ENCODE results near the gene NUTM2E. TPM values are rescaled to one million over a fixed set of nuclear protein-coding genes. Genes with fewer than 3 reads are reported as not detected.
"Not testable (repeated sequence)": the region's sequence is repeated elsewhere in the genome, so short reads cannot be mapped to it uniquely, and the experiment has no call there.

Gene NUTM2E, protein sequence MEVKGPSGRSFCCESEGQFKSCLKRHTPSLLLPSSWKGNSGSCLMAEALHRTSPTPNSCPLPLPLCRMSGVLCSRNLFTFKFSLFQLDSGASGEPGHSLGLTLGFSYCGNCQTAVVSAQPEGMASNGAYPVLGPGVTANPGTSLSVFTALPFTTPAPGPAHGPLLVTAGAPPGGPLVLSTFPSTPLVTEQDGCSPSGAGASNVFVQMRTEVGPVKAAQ (N-terminal part only)
- total RNA-seq (ENCODE audit: unreplicated experiment): 0.46 TPM
- long read RNA-seq: 0 reads

DNA sequence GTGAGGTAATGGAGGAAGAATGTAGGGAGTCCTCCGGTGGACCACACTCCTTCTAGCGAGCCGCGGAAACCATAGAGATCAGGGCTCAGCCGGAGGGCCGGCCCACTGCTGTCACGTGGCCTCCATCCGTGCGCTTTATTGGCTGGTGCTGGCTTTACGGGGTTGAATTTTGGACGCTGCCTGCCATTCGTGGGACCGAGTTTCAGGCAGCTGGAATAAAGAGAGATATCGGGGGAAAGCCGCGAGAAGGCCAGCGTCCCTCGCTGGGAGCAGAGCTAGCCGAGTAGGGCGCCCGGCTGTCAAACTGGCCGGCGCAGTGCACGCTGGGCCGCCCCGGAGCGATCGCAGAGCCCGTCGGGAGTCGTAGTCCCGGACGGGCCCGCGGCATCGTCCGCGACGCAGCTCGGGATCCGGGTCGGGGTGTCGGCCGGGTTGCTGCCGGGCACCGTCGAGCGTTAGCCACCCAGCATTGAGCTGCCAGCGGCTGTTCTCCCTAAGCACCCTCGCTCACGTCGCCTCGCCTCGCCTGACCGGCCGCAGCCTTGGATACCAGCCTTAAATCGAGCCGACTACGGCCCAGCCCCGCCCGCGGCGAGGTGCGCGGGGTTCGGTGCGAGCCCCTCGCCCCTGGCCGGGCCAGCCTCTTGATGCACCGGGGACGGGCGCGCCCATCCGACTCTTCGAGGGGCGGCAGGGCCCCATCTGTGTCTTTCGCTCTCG lies at the start of gene NUTM2E:
Gene NUTM2E, plus strand, starts transcription at position 244 of the 720 bp plus-strand sequence. CDS start 15,002 bp downstream, outside the sequence.
- peak within 1 kb of the TSS; percentile 80 for H3K27ac Mint-ChIP-seq (ENCODE audit: unreplicated experiment)
- peak; percentile 64 for DNase-seq (ENCODE audit: low spot score)

DNA sequence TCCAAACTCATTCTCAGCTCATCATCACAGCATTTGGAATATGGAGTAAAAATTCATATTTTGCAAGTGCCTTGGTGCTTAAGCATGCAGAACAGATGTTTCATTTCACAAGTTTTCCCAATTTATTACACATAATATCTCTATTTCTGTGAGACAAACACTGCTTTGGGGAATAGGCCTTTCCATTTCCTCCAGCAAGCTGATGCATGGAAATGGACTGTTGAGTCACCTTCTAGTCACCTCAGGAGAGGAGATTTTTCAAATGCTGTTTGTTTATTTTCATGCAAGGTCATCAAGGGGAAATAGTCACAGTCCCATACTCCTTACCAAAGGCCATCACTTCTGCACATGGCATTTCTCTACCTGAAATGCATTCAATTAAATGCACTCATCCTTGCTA lies 48.5 kb upstream of the NUTM2E start:
- not testable (repeated sequence) for H3K9me3 Mint-ChIP-seq (ENCODE audit: unreplicated experiment); H3K27ac Mint-ChIP-seq (ENCODE audit: unreplicated experiment)

More for the DNA sequence above, at the start of gene NUTM2E:
- H3K9me3 Mint-ChIP-seq (ENCODE audit: unreplicated experiment); H3K4me1 Mint-ChIP-seq (ENCODE audit: unreplicated experiment); H3K36me3 Mint-ChIP-seq (ENCODE audit: low read depth, unreplicated experiment); H3K27me3 Mint-ChIP-seq (ENCODE audit: unreplicated experiment): not testable (repeated sequence)
- peak within 1 kb of the TSS; percentile 87 for H3K4me3 Mint-ChIP-seq (ENCODE audit: unreplicated experiment)

DNA sequence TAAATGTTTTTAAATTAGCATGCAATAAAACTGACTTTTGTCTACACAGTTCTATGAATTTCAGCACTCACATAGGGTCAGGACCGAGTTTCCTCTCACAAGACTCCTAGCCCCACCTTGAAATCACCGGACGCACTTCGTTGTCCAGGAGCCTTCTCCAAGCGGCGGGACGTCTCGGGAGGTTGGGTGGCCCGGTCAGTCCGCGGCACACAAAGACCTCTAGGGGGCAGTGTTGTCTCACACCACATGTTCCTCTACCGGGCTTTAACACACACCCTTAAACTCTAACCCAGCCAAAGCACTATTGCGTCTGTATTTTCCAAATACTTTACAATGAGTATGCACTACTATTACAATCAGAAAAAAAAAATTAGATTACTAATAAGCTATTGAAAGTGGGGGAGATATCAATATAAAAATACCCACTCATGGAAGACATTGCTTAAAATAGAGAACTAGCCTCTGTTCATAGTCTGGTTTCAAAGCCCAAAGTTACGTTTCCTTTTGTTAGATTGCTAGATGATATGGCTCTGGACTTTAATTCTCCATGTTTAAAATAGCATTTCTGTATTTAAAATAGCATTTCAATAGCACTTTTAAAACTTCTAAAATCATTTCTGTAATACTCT lies 47.1 kb upstream of the NUTM2E start:
- H3K27ac Mint-ChIP-seq (ENCODE audit: unreplicated experiment); H3K9me3 Mint-ChIP-seq (ENCODE audit: unreplicated experiment); H3K4me1 Mint-ChIP-seq (ENCODE audit: unreplicated experiment); H3K27me3 Mint-ChIP-seq (ENCODE audit: unreplicated experiment); H3K36me3 Mint-ChIP-seq (ENCODE audit: low read depth, unreplicated experiment); H3K4me3 Mint-ChIP-seq (ENCODE audit: unreplicated experiment): not testable (repeated sequence)
- DNase-seq (ENCODE audit: low spot score): peak; percentile 81
- TF ChIP-seq, protein P1, sequence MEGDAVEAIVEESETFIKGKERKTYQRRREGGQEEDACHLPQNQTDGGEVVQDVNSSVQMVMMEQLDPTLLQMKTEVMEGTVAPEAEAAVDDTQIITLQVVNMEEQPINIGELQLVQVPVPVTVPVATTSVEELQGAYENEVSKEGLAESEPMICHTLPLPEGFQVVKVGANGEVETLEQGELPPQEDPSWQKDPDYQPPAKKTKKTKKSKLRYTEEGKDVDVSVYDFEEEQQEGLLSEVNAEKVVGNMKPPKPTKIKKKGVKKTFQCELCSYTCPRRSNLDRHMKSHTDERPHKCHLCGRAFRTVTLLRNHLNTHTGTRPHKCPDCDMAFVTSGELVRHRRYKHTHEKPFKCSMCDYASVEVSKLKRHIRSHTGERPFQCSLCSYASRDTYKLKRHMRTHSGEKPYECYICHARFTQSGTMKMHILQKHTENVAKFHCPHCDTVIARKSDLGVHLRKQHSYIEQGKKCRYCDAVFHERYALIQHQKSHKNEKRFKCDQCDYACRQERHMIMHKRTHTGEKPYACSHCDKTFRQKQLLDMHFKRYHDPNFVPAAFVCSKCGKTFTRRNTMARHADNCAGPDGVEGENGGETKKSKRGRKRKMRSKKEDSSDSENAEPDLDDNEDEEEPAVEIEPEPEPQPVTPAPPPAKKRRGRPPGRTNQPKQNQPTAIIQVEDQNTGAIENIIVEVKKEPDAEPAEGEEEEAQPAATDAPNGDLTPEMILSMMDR (IDR thresholded peaks at IDR 0.05; ENCODE audit: unreplicated experiment): peak; percentile 67

More for the DNA sequence above, 48.5 kb upstream of the NUTM2E start:
- not testable (repeated sequence) for H3K4me3 Mint-ChIP-seq (ENCODE audit: unreplicated experiment); H3K36me3 Mint-ChIP-seq (ENCODE audit: low read depth, unreplicated experiment); H3K27me3 Mint-ChIP-seq (ENCODE audit: unreplicated experiment); H3K4me1 Mint-ChIP-seq (ENCODE audit: unreplicated experiment); DNase-seq (ENCODE audit: low spot score)

DNA sequence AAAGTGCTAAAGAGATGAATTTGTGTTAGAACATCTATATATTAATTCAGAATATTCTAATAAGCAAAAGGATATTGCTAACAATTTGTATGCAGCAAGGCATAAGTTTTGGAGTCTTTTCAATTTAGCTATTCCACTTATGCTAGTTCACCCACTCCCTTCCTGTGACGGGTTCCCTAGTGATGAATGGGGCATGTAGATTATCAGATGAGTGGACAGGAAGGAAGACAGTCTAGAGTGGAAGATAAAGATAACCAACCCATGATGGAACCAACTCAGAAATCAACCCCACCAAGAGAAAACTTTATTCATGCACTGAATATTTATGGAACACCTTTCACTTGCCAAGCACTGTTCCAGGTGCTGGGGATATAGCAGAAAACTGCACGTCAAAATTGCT lies 46.5 kb upstream of the NUTM2E start:
- H3K4me1 Mint-ChIP-seq (ENCODE audit: unreplicated experiment); H3K27me3 Mint-ChIP-seq (ENCODE audit: unreplicated experiment); H3K9me3 Mint-ChIP-seq (ENCODE audit: unreplicated experiment); H3K4me3 Mint-ChIP-seq (ENCODE audit: unreplicated experiment); DNase-seq (ENCODE audit: low spot score); H3K27ac Mint-ChIP-seq (ENCODE audit: unreplicated experiment); H3K36me3 Mint-ChIP-seq (ENCODE audit: low read depth, unreplicated experiment): not testable (repeated sequence)

DNA sequence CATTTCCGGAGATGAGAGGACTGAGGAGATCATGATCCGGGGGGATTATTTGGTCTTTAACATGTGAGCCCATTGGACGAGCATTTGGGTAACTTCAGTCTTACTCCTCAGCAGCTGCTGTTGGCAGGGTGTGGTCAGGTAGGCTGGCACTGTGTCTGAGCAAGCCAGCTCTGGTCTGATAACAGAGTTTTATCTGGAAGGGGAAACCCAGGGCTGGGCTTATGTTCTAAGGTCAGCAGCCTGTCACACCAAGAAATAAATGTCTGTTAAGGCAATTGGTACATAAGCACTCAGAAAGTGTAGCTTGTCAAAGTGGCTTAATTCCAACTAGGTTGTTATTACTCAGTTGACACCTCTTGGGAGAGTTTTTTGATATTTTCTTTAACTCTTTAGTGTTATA lies 45.0 kb upstream of the NUTM2E start:
- H3K4me1 Mint-ChIP-seq (ENCODE audit: unreplicated experiment); H3K27ac Mint-ChIP-seq (ENCODE audit: unreplicated experiment); H3K36me3 Mint-ChIP-seq (ENCODE audit: low read depth, unreplicated experiment); H3K4me3 Mint-ChIP-seq (ENCODE audit: unreplicated experiment); H3K9me3 Mint-ChIP-seq (ENCODE audit: unreplicated experiment); DNase-seq (ENCODE audit: low spot score); H3K27me3 Mint-ChIP-seq (ENCODE audit: unreplicated experiment): not testable (repeated sequence)

DNA sequence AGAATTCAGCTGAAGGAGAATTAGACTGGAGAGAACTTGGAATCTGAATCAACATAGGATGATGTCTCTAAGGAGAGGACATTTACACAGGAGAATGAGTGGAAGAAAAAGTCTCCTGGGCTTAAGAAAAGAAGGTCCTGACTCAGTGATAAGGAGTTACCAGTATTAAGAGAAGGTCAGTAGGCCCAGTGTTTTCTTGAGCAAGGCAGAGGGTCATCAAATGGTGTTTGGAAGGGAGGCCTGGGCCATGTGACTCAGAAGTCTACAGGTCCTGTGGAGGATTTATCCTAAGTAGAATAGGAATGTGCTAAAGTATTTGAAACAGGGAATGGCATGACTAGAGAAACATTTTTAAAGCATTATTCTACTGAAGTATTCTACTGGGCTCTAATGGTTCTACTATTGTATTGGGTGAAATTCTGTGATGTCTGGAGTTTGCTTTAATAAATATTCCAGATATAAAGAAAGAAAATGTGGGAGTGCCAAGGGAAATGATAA lies 39.0 kb upstream of the NUTM2E start:
- not testable (repeated sequence) for H3K4me3 Mint-ChIP-seq (ENCODE audit: unreplicated experiment); H3K36me3 Mint-ChIP-seq (ENCODE audit: low read depth, unreplicated experiment); H3K27me3 Mint-ChIP-seq (ENCODE audit: unreplicated experiment); H3K27ac Mint-ChIP-seq (ENCODE audit: unreplicated experiment); H3K9me3 Mint-ChIP-seq (ENCODE audit: unreplicated experiment); H3K4me1 Mint-ChIP-seq (ENCODE audit: unreplicated experiment); DNase-seq (ENCODE audit: low spot score)

DNA sequence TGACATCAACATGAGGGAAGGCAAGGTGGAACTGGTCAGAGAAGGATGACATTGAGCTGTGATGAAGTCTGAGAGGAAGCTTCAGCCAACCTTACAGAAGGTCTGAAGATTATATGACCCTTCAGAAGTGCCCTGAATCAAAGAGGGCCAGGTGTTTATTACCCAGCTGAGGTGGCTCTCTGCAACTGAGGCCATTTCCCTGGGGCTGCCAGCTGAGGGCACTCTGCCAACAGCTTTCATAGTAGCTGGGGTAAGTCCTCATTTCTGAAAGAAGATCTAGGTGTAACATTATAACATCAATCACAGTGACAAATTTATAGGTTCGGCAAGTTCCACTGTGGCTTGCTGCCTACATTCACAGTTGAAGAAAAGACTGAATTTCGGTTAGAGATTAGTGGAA lies 37.2 kb upstream of the NUTM2E start:
- H3K27ac Mint-ChIP-seq (ENCODE audit: unreplicated experiment); DNase-seq (ENCODE audit: low spot score); H3K4me3 Mint-ChIP-seq (ENCODE audit: unreplicated experiment); H3K36me3 Mint-ChIP-seq (ENCODE audit: low read depth, unreplicated experiment); H3K27me3 Mint-ChIP-seq (ENCODE audit: unreplicated experiment); H3K4me1 Mint-ChIP-seq (ENCODE audit: unreplicated experiment); H3K9me3 Mint-ChIP-seq (ENCODE audit: unreplicated experiment): not testable (repeated sequence)

DNA sequence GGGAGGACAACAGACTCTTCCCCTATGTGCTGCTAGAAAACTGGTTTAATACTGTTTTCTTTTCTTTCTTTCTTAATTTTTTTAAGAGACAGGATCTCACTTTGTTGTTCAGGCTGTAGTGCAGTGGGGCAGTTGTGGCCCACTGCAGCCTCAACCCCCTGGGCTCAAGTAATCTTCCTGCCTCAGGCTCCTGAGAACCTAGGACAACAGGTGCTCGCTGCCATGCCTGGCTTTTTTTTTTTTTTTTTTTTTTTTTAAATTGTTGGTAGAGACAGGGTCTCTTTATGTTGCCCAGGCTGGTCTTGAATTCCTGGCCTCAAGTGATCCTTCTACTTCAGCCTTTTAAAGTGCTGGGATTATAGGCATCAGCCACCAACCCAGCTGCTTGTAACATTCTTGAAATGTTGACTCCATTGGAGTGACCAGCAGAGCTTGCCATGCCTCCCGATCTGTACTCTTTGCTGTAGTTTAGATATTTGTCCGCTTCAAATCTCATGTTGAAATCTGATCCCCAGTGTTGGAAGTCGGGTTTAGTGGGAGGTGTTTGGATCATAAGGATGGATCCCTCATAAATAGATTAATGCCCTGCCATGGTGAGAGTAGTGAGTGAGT lies 34.5 kb upstream of the NUTM2E start:
- not testable (repeated sequence) for H3K4me3 Mint-ChIP-seq (ENCODE audit: unreplicated experiment); H3K36me3 Mint-ChIP-seq (ENCODE audit: low read depth, unreplicated experiment); H3K27me3 Mint-ChIP-seq (ENCODE audit: unreplicated experiment); DNase-seq (ENCODE audit: low spot score); H3K4me1 Mint-ChIP-seq (ENCODE audit: unreplicated experiment); H3K9me3 Mint-ChIP-seq (ENCODE audit: unreplicated experiment); H3K27ac Mint-ChIP-seq (ENCODE audit: unreplicated experiment)

DNA sequence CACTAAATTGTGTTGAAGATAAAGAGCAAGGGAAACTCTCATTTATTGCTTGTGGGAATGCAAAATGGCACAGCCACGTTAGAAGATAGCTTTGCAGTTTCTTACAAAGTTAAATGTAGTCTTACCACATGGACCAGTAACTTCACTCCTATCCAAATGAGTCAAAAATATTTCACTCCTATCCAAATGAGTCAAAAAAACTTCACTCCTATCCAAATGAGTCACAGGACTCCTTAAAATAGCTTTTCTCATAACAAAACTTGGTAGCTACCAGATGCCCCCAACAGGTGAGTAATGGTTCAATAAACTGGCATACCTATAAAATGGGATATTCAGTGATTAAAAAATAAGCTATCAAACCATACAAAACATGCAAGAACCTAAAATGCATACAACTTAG lies 27.2 kb upstream of the NUTM2E start:
- not testable (repeated sequence) for H3K4me3 Mint-ChIP-seq (ENCODE audit: unreplicated experiment); H3K27me3 Mint-ChIP-seq (ENCODE audit: unreplicated experiment); DNase-seq (ENCODE audit: low spot score); H3K9me3 Mint-ChIP-seq (ENCODE audit: unreplicated experiment); H3K27ac Mint-ChIP-seq (ENCODE audit: unreplicated experiment); H3K36me3 Mint-ChIP-seq (ENCODE audit: low read depth, unreplicated experiment); H3K4me1 Mint-ChIP-seq (ENCODE audit: unreplicated experiment)

DNA sequence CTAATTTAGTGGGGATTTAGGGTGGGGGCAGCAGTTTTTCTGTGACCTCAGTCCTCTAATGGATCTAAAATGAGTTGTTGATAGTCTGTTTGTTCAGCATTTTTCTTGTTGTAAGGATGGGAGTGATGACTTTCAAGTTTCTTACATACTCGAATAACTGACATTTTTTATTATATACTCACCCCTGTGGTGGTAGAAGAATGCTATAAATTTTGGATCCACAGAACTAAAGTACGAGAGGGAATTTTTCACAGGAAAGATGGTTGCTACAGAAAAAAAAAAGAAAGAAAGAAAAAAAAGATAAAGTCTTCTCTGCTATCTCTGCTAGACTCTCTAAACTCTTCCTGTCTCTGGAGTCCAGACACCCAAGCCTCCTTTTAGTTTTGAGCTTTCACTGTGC lies 20.7 kb upstream of the NUTM2E start:
- not testable (repeated sequence) for H3K36me3 Mint-ChIP-seq (ENCODE audit: low read depth, unreplicated experiment); H3K4me1 Mint-ChIP-seq (ENCODE audit: unreplicated experiment); H3K27me3 Mint-ChIP-seq (ENCODE audit: unreplicated experiment); H3K4me3 Mint-ChIP-seq (ENCODE audit: unreplicated experiment); H3K9me3 Mint-ChIP-seq (ENCODE audit: unreplicated experiment); DNase-seq (ENCODE audit: low spot score); H3K27ac Mint-ChIP-seq (ENCODE audit: unreplicated experiment)

DNA sequence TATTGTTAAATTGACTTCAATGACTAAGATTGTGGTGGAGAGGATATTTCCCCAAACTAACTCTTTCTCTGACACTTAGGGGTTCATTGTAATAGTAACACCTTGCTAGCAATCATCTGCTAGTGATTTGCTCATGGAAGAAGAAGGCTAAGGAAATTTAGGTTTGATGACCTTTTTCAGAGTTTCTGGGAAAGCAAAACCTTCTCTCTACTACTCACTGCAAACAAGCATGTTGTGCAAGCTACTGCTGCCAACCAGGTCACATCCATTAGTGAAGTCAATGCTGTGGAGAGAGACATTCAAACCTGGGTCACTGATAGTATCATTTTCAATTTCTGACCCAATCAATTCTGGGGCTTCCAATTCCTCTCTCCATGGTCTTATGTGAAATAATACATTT lies 14.6 kb upstream of the NUTM2E start:
- not testable (repeated sequence) for H3K27me3 Mint-ChIP-seq (ENCODE audit: unreplicated experiment); H3K9me3 Mint-ChIP-seq (ENCODE audit: unreplicated experiment); H3K27ac Mint-ChIP-seq (ENCODE audit: unreplicated experiment); DNase-seq (ENCODE audit: low spot score); H3K4me1 Mint-ChIP-seq (ENCODE audit: unreplicated experiment); H3K4me3 Mint-ChIP-seq (ENCODE audit: unreplicated experiment); H3K36me3 Mint-ChIP-seq (ENCODE audit: low read depth, unreplicated experiment)
